ENCODE measurements around the gene RCC2. TPM values are rescaled to one million over a fixed set of nuclear protein-coding genes. Genes with fewer than 3 reads are reported as not detected.

RCC2 gene
- total RNA-seq, 2 donors from 2014 or later = 240 to 325 TPM

DNA sequence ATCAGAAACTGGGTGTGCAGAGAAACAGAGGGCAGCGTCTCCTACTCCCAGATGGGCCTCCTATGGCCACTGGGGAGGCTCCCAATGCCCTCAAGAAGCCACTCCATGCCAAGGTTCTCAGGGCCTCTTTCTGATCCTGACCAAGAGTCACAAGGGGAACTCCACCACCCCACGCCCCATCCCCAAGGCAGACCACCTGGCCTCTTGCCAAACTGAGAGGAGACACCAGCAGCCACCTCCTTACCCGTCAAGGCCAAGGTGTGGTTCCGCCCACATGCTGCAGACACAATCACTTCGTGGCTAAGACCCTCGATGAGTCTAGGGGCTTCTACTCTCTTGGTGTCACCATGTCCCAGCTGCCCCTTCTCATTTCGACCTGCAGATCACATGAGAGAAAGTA lies 17.0 kb downstream of the RCC2 start:
- Mint-ChIP-seq H3K27ac (peak overlapping the region; percentile 70), H3K27me3 (ENCODE audit: insufficient read depth) (no peaks in the 10 kb centered on the region), H3K9me3 (no peaks in the 10 kb centered on the region), H3K4me3 (no peak overlapping the region), H3K36me3 (ENCODE audit: low read depth) (peaks cover 92% of the 10 kb centered on the region), H3K4me1 (no peaks in the 10 kb centered on the region)
- Histone ChIP-seq H3K4me1 (ENCODE audit: control insufficient read depth, insufficient read depth, low read length) (no peaks in the 10 kb centered on the region), H3K27ac (ENCODE audit: low read depth, low read length) (no peak overlapping the region), H3K36me3 (ENCODE audit: control insufficient read depth, insufficient read depth, low read length) (peaks cover 97% of the 10 kb centered on the region), H3K9ac (ENCODE audit: extremely low read depth, low read length, poor library complexity, severe bottlenecking) (no peak overlapping the region), H3K4me3 (ENCODE audit: low read length) (no peak overlapping the region), H3K9me3 (ENCODE audit: control insufficient read depth, low read length) (no peaks in the 10 kb centered on the region), H3K27me3 (ENCODE audit: control insufficient read depth, insufficient read depth, low read length, poor library complexity, severe bottlenecking) (no peaks in the 10 kb centered on the region)
- no peak for DNase-seq
- TF ChIP-seq, protein P1, sequence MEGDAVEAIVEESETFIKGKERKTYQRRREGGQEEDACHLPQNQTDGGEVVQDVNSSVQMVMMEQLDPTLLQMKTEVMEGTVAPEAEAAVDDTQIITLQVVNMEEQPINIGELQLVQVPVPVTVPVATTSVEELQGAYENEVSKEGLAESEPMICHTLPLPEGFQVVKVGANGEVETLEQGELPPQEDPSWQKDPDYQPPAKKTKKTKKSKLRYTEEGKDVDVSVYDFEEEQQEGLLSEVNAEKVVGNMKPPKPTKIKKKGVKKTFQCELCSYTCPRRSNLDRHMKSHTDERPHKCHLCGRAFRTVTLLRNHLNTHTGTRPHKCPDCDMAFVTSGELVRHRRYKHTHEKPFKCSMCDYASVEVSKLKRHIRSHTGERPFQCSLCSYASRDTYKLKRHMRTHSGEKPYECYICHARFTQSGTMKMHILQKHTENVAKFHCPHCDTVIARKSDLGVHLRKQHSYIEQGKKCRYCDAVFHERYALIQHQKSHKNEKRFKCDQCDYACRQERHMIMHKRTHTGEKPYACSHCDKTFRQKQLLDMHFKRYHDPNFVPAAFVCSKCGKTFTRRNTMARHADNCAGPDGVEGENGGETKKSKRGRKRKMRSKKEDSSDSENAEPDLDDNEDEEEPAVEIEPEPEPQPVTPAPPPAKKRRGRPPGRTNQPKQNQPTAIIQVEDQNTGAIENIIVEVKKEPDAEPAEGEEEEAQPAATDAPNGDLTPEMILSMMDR (conservative IDR thresholded peaks at IDR 0.05) = no peak
- 93 to 97% methylated on average over 5 to 7 of the region's 7 CpGs for WGBS, 2 experiments (ENCODE audit: insufficient coverage in 1 of 2, insufficient read length in 1 of 2)

DNA sequence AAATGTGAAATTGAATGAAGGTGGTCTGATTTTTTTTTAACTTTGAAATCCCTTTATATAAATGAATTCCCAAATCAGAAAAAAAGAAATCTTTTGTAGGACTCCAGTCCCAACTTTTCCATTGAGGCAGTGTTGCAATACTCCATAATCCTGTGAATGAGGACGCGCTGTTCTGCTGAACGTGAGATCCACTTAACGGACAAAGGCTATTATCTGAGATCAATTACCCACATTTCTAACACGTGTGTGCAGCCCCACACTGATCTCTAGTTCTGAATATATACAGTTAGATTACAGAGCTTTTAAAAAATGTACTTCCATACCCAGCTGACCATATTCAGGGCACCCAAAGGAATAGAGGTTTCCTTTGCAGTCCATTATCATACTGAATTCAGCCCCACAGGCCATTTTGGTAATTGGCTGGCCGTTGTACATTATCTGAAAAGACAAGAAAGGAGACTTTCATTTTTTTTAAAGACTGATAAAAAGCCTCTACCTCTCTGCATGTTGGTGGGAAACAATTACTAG lies 19.0 kb downstream of the RCC2 start:
- Mint-ChIP-seq H3K9me3 (no peaks in the 10 kb centered on the region), H3K27ac (no peak overlapping the region), H3K4me1 (no peaks in the 10 kb centered on the region), H3K27me3 (ENCODE audit: insufficient read depth) (no peaks in the 10 kb centered on the region), H3K36me3 (ENCODE audit: low read depth) (peaks cover 91% of the 10 kb centered on the region), H3K4me3 (no peak overlapping the region)
- TF ChIP-seq, protein P1 (conservative IDR thresholded peaks at IDR 0.05) = no peak
- H3K9me3 ChIP-seq (ENCODE audit: control insufficient read depth, low read length) = no peaks in the 10 kb centered on the region
- H3K4me3 ChIP-seq (ENCODE audit: low read length) = no peak overlapping the region
- H3K27ac ChIP-seq (ENCODE audit: low read depth, low read length) = no peak overlapping the region
- no peak overlapping the region for H3K9ac ChIP-seq (ENCODE audit: extremely low read depth, low read length, poor library complexity, severe bottlenecking)
- 92 to 96% methylated on average over 5 to 6 of the region's 6 CpGs for WGBS, 2 experiments (ENCODE audit: insufficient coverage in 1 of 2, insufficient read length in 1 of 2)
- H3K4me1 ChIP-seq (ENCODE audit: control insufficient read depth, insufficient read depth, low read length) = no peaks in the 10 kb centered on the region
- no peak for DNase-seq
- H3K27me3 ChIP-seq (ENCODE audit: control insufficient read depth, insufficient read depth, low read length, poor library complexity, severe bottlenecking) = no peaks in the 10 kb centered on the region
- H3K36me3 ChIP-seq (ENCODE audit: control insufficient read depth, insufficient read depth, low read length) = peaks cover 95% of the 10 kb centered on the region

DNA sequence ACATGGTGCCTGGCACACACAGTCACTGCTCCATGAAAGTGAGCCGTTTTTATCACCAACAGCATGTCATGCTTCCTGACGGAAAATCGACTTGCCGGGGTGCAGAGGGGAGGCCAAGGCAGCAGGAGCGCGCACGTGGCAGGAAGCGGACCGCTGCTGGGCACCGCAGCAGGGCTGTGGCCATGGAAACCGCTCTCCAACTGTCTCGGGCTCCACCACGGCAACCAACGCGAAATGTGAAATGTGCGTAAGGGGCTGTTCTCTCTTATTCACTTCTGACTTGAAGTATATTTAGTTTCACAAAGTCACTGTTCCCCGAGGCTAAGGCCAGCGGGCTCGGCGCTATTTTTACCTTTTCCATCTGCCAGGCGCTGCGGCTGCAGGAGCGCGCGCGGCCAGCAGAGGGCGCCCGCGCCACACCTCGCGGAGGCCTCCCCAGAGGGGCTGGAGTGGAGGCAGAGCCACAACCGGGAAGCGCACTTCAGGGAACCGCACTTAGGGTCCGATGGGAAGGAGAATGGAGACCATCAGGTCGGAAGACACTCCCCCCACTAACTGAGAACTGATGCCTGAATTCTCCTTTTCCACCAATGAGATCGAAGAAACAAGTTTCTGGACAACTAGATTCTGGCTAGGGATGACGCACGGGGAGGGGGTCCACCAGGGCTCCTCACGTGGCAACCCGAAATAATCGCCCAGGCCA lies 19.7 kb downstream of the RCC2 start:
- H3K4me1 ChIP-seq (ENCODE audit: control insufficient read depth, insufficient read depth, low read length) = no peaks in the 10 kb centered on the region
- TF ChIP-seq, protein P1 (conservative IDR thresholded peaks at IDR 0.05) = peak; percentile 100
- no peaks in the 10 kb centered on the region for H3K9me3 ChIP-seq (ENCODE audit: control insufficient read depth, low read length)
- Mint-ChIP-seq H3K27ac (peak overlapping the region; percentile 52), H3K9me3 (no peaks in the 10 kb centered on the region), H3K36me3 (ENCODE audit: low read depth) (peaks cover 91% of the 10 kb centered on the region), H3K4me1 (no peaks in the 10 kb centered on the region), H3K27me3 (ENCODE audit: insufficient read depth) (no peaks in the 10 kb centered on the region), H3K4me3 (no peak overlapping the region)
- WGBS, 2 experiments (ENCODE audit: insufficient coverage in 1 of 2, insufficient read length in 1 of 2) = 60 to 84% methylated on average over 23 to 42 of the region's 42 CpGs
- H3K27ac ChIP-seq (ENCODE audit: low read depth, low read length) = no peak overlapping the region
- H3K9ac ChIP-seq (ENCODE audit: extremely low read depth, low read length, poor library complexity, severe bottlenecking) = no peak overlapping the region
- H3K27me3 ChIP-seq (ENCODE audit: control insufficient read depth, insufficient read depth, low read length, poor library complexity, severe bottlenecking) = no peaks in the 10 kb centered on the region
- no peak overlapping the region for H3K4me3 ChIP-seq (ENCODE audit: low read length)
- H3K36me3 ChIP-seq (ENCODE audit: control insufficient read depth, insufficient read depth, low read length) = peaks cover 95% of the 10 kb centered on the region
- DNase-seq = peak; percentile 94
